Naive B cell (primary cell): Measurements from ENCODE around the gene ERC2. TPM values are rescaled to one million over a fixed set of nuclear protein-coding genes. Genes with fewer than 3 reads are reported as not detected.

ENCODE experiments used
- ATAC-seq, 2 donors: fragments of 150-1000 bp; cut with Tn5 transposase; 2 replicates each; pipeline ENCODE4 v1.10.0; 2021; ENCODE audit warnings: low read depth in 2 of 2, mild to moderate bottlenecking in 2 of 2, moderate library complexity in 2 of 2
- DNase-seq: peaks from one replicate; pipeline ENCODE4 v3.0.0; 2022
- H3K27ac Mint-ChIP-seq, 6 donors: one replicate each; pipeline ENCODE4 v1.8.0; 2020 to 2022; ENCODE audit warnings: mild to moderate bottlenecking in 6 of 6, mixed read lengths in 6 of 6, moderate library complexity in 5 of 6, inconsistent platforms in 2 of 6
- H3K27me3 Mint-ChIP-seq, 3 donors: one replicate each; pipeline ENCODE4 v1.8.0; 2021 to 2022; ENCODE audit warnings: mixed read lengths in 3 of 3, mild to moderate bottlenecking in 1 of 3
- H3K36me3 Mint-ChIP-seq, 2 donors: one replicate each; pipeline ENCODE4 v1.8.0; 2020 to 2022; ENCODE audit warnings: mixed read lengths in 2 of 2, inconsistent platforms in 1 of 2, mild to moderate bottlenecking in 1 of 2
- H3K4me1 Mint-ChIP-seq, 3 donors: one replicate each; pipeline ENCODE4 v1.8.0; 2020 to 2022; ENCODE audit warnings: mixed read lengths in 3 of 3, inconsistent platforms in 1 of 3, mild to moderate bottlenecking in 1 of 3, moderate library complexity in 1 of 3
- H3K4me3 Mint-ChIP-seq, 8 donors: one replicate each; pipeline ENCODE4 v1.8.0; 2020 to 2022; ENCODE audit warnings: mild to moderate bottlenecking in 8 of 8, mixed read lengths in 8 of 8, moderate library complexity in 8 of 8, inconsistent platforms in 2 of 8
- H3K9me3 Mint-ChIP-seq, 7 donors: one replicate each; pipeline ENCODE4 v1.8.0; 2020 to 2022; ENCODE audit warnings: mixed read lengths in 7 of 7, mild to moderate bottlenecking in 5 of 7, inconsistent platforms in 2 of 7, moderate library complexity in 1 of 7
- polyA plus RNA-seq, 6 donors: library from polyadenylated mRNA; unstranded; fragments of 300-500 nt; fragmentation: Illumina TruSeq; gene quantifications; one replicate each; pipeline ENCODE4 v1.2.3, GENCODE V29; 2021; ENCODE audit warnings: low read depth in 6 of 6

Gene ERC2
- polyA plus RNA-seq, 6 donors from 2014 or later: not detected

- Mint-ChIP-seq H3K9me3 (no peaks in the 10 kb centered on the region), H3K36me3 (no peaks in the 10 kb centered on the region), H3K27ac (no peak overlapping the region), H3K27me3 (peaks cover 6 to 16% (median 12%) of the 10 kb centered on the region in 3 donors), H3K4me3 (no peak overlapping the region), H3K4me1 (peaks cover 0 to 9% (median 2%) of the 10 kb centered on the region in 3 donors)
- no peak for DNase-seq
- no peak for ATAC-seq
These were observed 158.8 kb downstream of the ERC2 start for GRCh38 chr3:56309465-56309864.

- ATAC-seq (no peak), DNase-seq (no peak)
- peaks cover 1 to 11% (median 2%) of the 10 kb centered on the region in 3 donors for H3K4me1 Mint-ChIP-seq
- no peak overlapping the region for H3K4me3 Mint-ChIP-seq
- peaks cover 6 to 16% (median 12%) of the 10 kb centered on the region in 3 donors for H3K27me3 Mint-ChIP-seq
- no peak overlapping the region for H3K27ac Mint-ChIP-seq
- no peaks in the 10 kb centered on the region for H3K9me3 Mint-ChIP-seq
- H3K36me3 Mint-ChIP-seq: no peaks in the 10 kb centered on the region
These were observed 159.8 kb downstream of the ERC2 start for GRCh38 chr3:56308471-56308870.

DNA sequence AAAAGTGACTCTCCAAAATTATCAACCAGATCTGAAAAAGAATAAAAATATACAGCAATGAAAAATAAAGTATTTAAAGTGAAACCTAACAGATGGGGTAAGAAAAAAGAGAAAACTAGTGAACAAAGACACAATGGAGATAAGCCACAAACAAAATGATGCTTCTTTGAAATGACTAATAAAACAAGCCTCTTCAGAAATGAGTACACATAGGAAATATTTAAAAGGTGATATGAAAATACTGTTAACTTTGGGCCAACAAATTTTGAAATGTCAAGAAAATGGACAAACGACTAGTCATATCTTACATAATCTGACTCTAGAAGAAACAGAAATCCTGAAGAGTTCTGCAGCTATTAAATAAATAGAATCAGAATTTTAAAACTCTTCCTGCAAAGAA lies 164.2 kb downstream of the ERC2 start:
- Mint-ChIP-seq H3K27ac (no peak overlapping the region), H3K36me3 (no peaks in the 10 kb centered on the region), H3K4me1 (peaks cover 2 to 14% (median 3%) of the 10 kb centered on the region in 3 donors), H3K9me3 (no peaks in the 10 kb centered on the region), H3K4me3 (no peak overlapping the region), H3K27me3 (peaks cover 8 to 22% (median 12%) of the 10 kb centered on the region in 3 donors)
- DNase-seq (no peak), ATAC-seq (no peak)

- peak; percentile 13 for DNase-seq
- no peaks in the 10 kb centered on the region for H3K36me3 Mint-ChIP-seq
- peaks cover 2 to 14% (median 3%) of the 10 kb centered on the region in 3 donors for H3K4me1 Mint-ChIP-seq
These were observed 164.8 kb downstream of the ERC2 start for GRCh38 chr3:56303487-56303886.

DNA sequence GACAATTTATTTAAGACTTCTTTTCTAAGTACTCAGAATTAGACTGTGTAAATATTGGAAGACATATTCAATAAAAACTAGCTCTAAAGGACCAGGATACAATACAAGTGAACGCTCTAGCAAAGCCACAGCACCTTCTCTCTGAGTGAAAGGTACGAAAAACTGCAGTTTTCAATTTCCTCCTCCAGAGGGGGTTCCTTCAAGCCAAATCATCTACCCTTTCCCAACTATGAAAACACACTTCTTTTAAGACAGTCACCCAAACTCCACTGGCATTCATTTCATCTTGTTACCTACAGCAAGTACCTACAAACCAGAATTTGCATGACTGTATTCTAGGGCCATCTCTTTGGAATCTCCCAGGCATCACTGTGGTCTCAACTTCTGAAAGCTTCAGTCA lies 165.8 kb downstream of the ERC2 start:
- no peak for ATAC-seq
- no peak overlapping the region for H3K27ac Mint-ChIP-seq
- H3K9me3 Mint-ChIP-seq: peaks cover 0 to 8% (median 0%) of the 10 kb centered on the region in 7 donors
- H3K27me3 Mint-ChIP-seq: peaks cover 8 to 22% (median 14%) of the 10 kb centered on the region in 3 donors
- peaks cover 2 to 14% (median 3%) of the 10 kb centered on the region in 3 donors for H3K4me1 Mint-ChIP-seq
- no peak for DNase-seq
- no peak overlapping the region for H3K4me3 Mint-ChIP-seq
- H3K36me3 Mint-ChIP-seq: no peaks in the 10 kb centered on the region

More at GRCh38 chr3:56303487-56303886, 164.8 kb downstream of the ERC2 start:
- peak; percentile 18 to 58 for ATAC-seq
- H3K9me3 Mint-ChIP-seq: peaks cover 0 to 4% (median 0%) of the 10 kb centered on the region in 7 donors
- H3K27me3 Mint-ChIP-seq: peaks cover 8 to 22% (median 12%) of the 10 kb centered on the region in 3 donors
- no peak overlapping the region for H3K4me3 Mint-ChIP-seq
- H3K27ac Mint-ChIP-seq: no peak overlapping the region

- ATAC-seq: no peak
- Mint-ChIP-seq H3K4me3 (no peak overlapping the region), H3K4me1 (no peaks in the 10 kb centered on the region), H3K9me3 (peaks cover 0 to 13% (median 3%) of the 10 kb centered on the region in 7 donors), H3K27me3 (peaks cover 21 to 27% (median 24%) of the 10 kb centered on the region in 3 donors), H3K36me3 (no peaks in the 10 kb centered on the region), H3K27ac (no peak overlapping the region)
- no peak for DNase-seq
These were observed 170.9 kb downstream of the ERC2 start for GRCh38 chr3:56297281-56297840.

- Mint-ChIP-seq H3K9me3 (peaks cover 0 to 13% (median 3%) of the 10 kb centered on the region in 7 donors), H3K4me3 (no peak overlapping the region), H3K27ac (no peak overlapping the region), H3K4me1 (no peaks in the 10 kb centered on the region), H3K36me3 (no peaks in the 10 kb centered on the region), H3K27me3 (peaks cover 20 to 24% (median 22%) of the 10 kb centered on the region in 3 donors)
- DNase-seq: no peak
- ATAC-seq: no peak
These were observed 171.9 kb downstream of the ERC2 start for GRCh38 chr3:56296361-56296760.

- no peak for DNase-seq
- H3K4me1 Mint-ChIP-seq: no peaks in the 10 kb centered on the region
- ATAC-seq: no peak
- no peaks in the 10 kb centered on the region for H3K36me3 Mint-ChIP-seq
- no peak overlapping the region for H3K27ac Mint-ChIP-seq
- peaks cover 14 to 24% (median 22%) of the 10 kb centered on the region in 3 donors for H3K27me3 Mint-ChIP-seq
- H3K9me3 Mint-ChIP-seq: peaks cover 0 to 13% (median 3%) of the 10 kb centered on the region in 7 donors
- H3K4me3 Mint-ChIP-seq: no peak overlapping the region
These were observed 173.1 kb downstream of the ERC2 start for GRCh38 chr3:56295161-56295560.

DNA sequence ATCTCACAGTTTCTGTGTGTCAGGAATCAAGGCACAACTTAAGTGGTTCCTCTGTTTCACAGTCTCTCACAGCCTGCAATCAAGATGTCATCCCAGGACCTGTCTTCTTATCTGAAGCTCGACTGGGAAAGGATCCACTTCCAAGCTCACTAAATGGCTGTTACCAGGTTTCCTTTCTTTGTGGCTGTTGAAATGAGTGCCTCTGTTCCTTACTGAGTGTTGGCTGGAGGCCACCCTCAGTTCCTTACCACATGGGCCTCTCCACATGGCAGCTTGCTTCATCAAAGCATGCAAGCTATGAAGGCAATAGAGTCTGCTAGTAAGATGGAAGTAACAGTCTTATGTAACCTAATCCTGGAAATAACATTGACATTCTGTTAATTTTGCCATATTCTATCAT lies 174.0 kb downstream of the ERC2 start:
- H3K36me3 Mint-ChIP-seq: no peaks in the 10 kb centered on the region
- DNase-seq: no peak
- H3K27ac Mint-ChIP-seq: no peak overlapping the region
- H3K9me3 Mint-ChIP-seq: peaks cover 0 to 13% (median 3%) of the 10 kb centered on the region in 7 donors
- H3K27me3 Mint-ChIP-seq: peaks cover 14 to 21% (median 15%) of the 10 kb centered on the region in 3 donors
- no peaks in the 10 kb centered on the region for H3K4me1 Mint-ChIP-seq
- H3K4me3 Mint-ChIP-seq: no peak overlapping the region
- ATAC-seq: no peak

DNA sequence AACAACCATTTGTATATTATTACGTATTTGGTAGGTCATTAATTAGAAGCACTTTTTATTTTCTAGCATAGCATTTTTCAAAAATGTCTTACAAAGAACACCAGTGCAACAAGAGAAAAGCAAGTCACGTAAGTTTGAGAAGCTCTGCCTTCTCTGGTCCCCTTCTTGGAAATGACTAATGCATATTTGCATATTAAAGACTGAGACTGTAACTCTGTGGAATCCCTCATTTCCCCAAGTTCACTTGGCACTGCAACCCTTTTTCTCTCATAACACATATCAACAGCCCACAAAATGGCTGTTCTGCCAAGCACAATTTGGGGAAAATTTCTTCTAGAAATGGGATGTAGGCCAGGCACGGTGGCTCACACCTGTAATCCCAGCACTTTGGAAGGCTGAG lies 176.3 kb downstream of the ERC2 start:
- H3K27me3 Mint-ChIP-seq: peaks cover 14 to 26% (median 22%) of the 10 kb centered on the region in 3 donors
- no peaks in the 10 kb centered on the region for H3K36me3 Mint-ChIP-seq
- H3K9me3 Mint-ChIP-seq: peaks cover 0 to 6% (median 0%) of the 10 kb centered on the region in 7 donors
- H3K27ac Mint-ChIP-seq: no peak overlapping the region
- DNase-seq: no peak
- no peak overlapping the region for H3K4me3 Mint-ChIP-seq
- no peak for ATAC-seq
- H3K4me1 Mint-ChIP-seq: no peaks in the 10 kb centered on the region

- Mint-ChIP-seq H3K27ac (no peak overlapping the region), H3K4me3 (no peak overlapping the region), H3K36me3 (no peaks in the 10 kb centered on the region), H3K4me1 (no peaks in the 10 kb centered on the region), H3K27me3 (peaks cover 14 to 23% (median 17%) of the 10 kb centered on the region in 3 donors), H3K9me3 (peaks cover 0 to 6% (median 0%) of the 10 kb centered on the region in 7 donors)
- DNase-seq (no peak), ATAC-seq (no peak)
These were observed 177.0 kb downstream of the ERC2 start for GRCh38 chr3:56291244-56291680.

GRCh38 chr3:56290374-56290773 lies 177.9 kb downstream of the ERC2 start:
- no peak overlapping the region for H3K27ac Mint-ChIP-seq
- H3K9me3 Mint-ChIP-seq: peaks cover 0 to 6% (median 0%) of the 10 kb centered on the region in 7 donors
- no peaks in the 10 kb centered on the region for H3K36me3 Mint-ChIP-seq
- DNase-seq (no peak), ATAC-seq (no peak)
- H3K27me3 Mint-ChIP-seq: peaks cover 8 to 17% (median 15%) of the 10 kb centered on the region in 3 donors
- no peak overlapping the region for H3K4me3 Mint-ChIP-seq
- H3K4me1 Mint-ChIP-seq: no peaks in the 10 kb centered on the region

DNA sequence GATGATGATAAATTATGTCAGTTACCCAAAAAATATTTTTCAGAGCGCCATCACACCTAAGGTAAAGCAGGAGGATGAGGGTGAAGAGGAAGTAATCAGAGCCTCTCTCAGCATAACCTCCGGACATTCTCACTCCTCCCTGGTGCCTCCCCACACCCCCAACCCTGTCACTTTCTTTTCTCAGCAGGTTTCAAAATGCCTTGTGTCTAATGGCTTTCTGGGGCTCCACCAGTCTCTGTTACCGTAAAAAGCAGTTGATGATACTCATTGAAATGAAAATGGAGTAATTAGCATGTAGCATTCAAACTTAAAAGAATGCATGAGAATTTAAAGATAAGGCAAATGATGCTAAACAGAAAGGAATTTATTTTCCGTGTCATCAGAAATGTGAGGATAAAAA lies 180.0 kb downstream of the ERC2 start:
- no peak for DNase-seq
- Mint-ChIP-seq H3K36me3 (no peaks in the 10 kb centered on the region), H3K4me1 (no peaks in the 10 kb centered on the region), H3K4me3 (no peak overlapping the region), H3K27me3 (peaks cover 7 to 18% (median 17%) of the 10 kb centered on the region in 3 donors), H3K27ac (no peak overlapping the region), H3K9me3 (no peaks in the 10 kb centered on the region)
- no peak for ATAC-seq

GRCh38 chr3:56282341-56282740 lies 185.9 kb downstream of the ERC2 start:
- Mint-ChIP-seq H3K4me1 (no peaks in the 10 kb centered on the region), H3K27ac (no peak overlapping the region), H3K27me3 (peaks cover 13 to 24% (median 22%) of the 10 kb centered on the region in 3 donors), H3K4me3 (no peak overlapping the region), H3K36me3 (no peaks in the 10 kb centered on the region), H3K9me3 (peaks cover 0 to 6% (median 3%) of the 10 kb centered on the region in 7 donors)
- no peak for ATAC-seq
- no peak for DNase-seq
